Measurements from ENCODE around the gene GYS2.

Gene GYS2

DNA sequence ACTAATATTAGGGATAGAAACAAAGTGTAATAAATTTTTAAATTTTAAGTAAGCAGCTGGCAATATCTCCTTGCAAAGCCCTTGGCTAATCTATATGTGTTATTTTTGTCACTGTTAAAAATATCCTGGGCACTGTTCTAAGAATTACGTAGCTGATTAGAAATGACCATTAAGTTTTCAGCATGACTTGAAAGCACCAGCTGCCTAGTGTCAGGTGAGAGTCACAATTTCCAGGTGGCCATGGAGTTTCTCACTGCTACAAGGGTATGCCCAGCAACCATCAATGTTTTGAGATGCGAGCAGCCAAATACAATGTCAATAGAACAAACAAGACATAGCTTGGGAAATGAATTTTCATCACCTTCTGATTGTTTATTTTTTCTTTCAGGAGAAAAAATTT lies 23.3 kb upstream of the GYS2 start:
- Histone ChIP-seq H3K36me3 (ENCODE audit: insufficient read depth, low read length) (peaks cover 11% of the 10 kb centered on the region; the same call in 1 of the 2 replicates), H2AFZ (ENCODE audit: low read length) (no peak overlapping the region), H3K27me3 (ENCODE audit: insufficient read depth, low read length, poor library complexity, severe bottlenecking) (no peaks in the 10 kb centered on the region), H3K4me1 (ENCODE audit: insufficient read depth, low read length, poor library complexity, severe bottlenecking) (no peaks in the 10 kb centered on the region), H3K9me2 (replicated peaks; ENCODE audit: low read depth, low read length) (no peaks in the 10 kb centered on the region), H3K79me2 (ENCODE audit: insufficient read depth, low read length) (no peaks in the 10 kb centered on the region), H3F3A (ENCODE audit: low read depth) (no peaks in the 10 kb centered on the region), H4K20me1 (ENCODE audit: insufficient read depth, low read length, poor library complexity, severe bottlenecking) (no peaks in the 10 kb centered on the region), H3K9ac (ENCODE audit: low read depth, low read length, poor library complexity, severe bottlenecking) (no peak overlapping the region), H3K9me3 (ENCODE audit: insufficient read depth, low read depth, low read length) (no peaks in the 10 kb centered on the region), H3K4me3 (ENCODE audit: low read length, poor library complexity, severe bottlenecking) (no peak overlapping the region), H3K4me2 (ENCODE audit: low read depth, low read length, poor library complexity, severe bottlenecking) (no peak overlapping the region)
- TF ChIP-seq EZH2phosphoT487 (IDR thresholded peaks at IDR 0.05; ENCODE audit: borderline replicate concordance): no peak
- TF ChIP-seq, protein P1, sequence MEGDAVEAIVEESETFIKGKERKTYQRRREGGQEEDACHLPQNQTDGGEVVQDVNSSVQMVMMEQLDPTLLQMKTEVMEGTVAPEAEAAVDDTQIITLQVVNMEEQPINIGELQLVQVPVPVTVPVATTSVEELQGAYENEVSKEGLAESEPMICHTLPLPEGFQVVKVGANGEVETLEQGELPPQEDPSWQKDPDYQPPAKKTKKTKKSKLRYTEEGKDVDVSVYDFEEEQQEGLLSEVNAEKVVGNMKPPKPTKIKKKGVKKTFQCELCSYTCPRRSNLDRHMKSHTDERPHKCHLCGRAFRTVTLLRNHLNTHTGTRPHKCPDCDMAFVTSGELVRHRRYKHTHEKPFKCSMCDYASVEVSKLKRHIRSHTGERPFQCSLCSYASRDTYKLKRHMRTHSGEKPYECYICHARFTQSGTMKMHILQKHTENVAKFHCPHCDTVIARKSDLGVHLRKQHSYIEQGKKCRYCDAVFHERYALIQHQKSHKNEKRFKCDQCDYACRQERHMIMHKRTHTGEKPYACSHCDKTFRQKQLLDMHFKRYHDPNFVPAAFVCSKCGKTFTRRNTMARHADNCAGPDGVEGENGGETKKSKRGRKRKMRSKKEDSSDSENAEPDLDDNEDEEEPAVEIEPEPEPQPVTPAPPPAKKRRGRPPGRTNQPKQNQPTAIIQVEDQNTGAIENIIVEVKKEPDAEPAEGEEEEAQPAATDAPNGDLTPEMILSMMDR (conservative IDR thresholded peaks at IDR 0.05; ENCODE audit: low read length): no peak

DNA sequence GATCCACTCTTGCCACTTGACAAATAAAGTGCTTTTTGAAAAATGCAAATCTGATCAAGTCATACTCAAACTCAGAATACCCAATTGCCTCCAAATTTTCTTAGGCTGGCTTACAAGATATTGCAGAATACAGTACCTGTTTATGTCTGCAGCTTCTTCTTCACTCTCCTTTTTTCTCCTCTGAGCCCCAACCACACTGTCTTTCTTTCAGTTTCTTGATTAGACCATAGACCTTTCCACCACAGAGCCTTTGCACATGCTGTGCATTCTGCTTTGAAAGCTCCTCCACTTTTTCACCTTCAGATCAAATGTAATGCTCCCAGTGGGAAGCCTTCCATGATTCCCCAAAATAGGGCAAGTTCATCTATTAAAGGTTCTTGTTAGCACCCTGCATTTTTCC lies 13.9 kb upstream of the GYS2 start:
- H3F3A ChIP-seq (ENCODE audit: low read depth): no peaks in the 10 kb centered on the region
- H4K20me1 ChIP-seq (ENCODE audit: insufficient read depth, low read length, poor library complexity, severe bottlenecking): no peaks in the 10 kb centered on the region
- H3K27me3 ChIP-seq (ENCODE audit: insufficient read depth, low read length, poor library complexity, severe bottlenecking): no peaks in the 10 kb centered on the region
- H3K36me3 ChIP-seq (ENCODE audit: insufficient read depth, low read length): no peaks in the 10 kb centered on the region
- no peak overlapping the region for H3K4me2 ChIP-seq (ENCODE audit: low read depth, low read length, poor library complexity, severe bottlenecking)
- H3K9me2 ChIP-seq (replicated peaks; ENCODE audit: low read depth, low read length): no peaks in the 10 kb centered on the region
- peaks cover 19% of the 10 kb centered on the region for H3K4me1 ChIP-seq (ENCODE audit: insufficient read depth, low read length, poor library complexity, severe bottlenecking)
- H3K79me2 ChIP-seq (ENCODE audit: insufficient read depth, low read length): no peaks in the 10 kb centered on the region
- no peak overlapping the region for H2AFZ ChIP-seq (ENCODE audit: low read length)
- TF ChIP-seq, protein P1 (conservative IDR thresholded peaks at IDR 0.05; ENCODE audit: low read length): no peak
- no peak for TF ChIP-seq EZH2phosphoT487 (IDR thresholded peaks at IDR 0.05; ENCODE audit: borderline replicate concordance)
- H3K9ac ChIP-seq (ENCODE audit: low read depth, low read length, poor library complexity, severe bottlenecking): no peak overlapping the region
- no peaks in the 10 kb centered on the region for H3K9me3 ChIP-seq (ENCODE audit: insufficient read depth, low read depth, low read length)
- H3K4me3 ChIP-seq (ENCODE audit: low read length, poor library complexity, severe bottlenecking): no peak overlapping the region

DNA sequence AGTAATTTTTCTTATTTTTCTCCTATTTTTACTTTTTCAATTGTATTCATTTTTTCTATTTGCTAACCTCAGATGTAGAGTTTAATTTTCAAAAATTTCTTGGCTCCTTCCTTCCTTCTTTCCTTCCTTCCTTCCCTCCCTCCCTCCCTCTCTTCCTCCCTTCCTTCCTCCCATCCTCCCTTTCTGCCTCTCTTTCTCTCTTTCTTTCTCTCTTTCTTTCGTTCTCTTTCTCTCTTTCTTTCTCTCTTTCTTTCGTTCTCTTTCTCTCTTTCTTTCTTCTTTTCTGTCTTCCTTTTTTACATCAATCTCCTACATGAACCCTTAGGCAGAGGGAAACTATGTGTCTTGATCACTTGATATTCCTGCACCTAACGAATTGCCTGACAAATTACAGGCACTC lies 12.4 kb upstream of the GYS2 start:
- Histone ChIP-seq H3K9me3 (ENCODE audit: insufficient read depth, low read depth, low read length) (no peaks in the 10 kb centered on the region), H4K20me1 (ENCODE audit: insufficient read depth, low read length, poor library complexity, severe bottlenecking) (no peaks in the 10 kb centered on the region), H3K4me3 (ENCODE audit: low read length, poor library complexity, severe bottlenecking) (no peak overlapping the region), H3K4me1 (ENCODE audit: insufficient read depth, low read length, poor library complexity, severe bottlenecking) (peaks cover 19% of the 10 kb centered on the region), H2AFZ (ENCODE audit: low read length) (no peak overlapping the region), H3K9me2 (replicated peaks; ENCODE audit: low read depth, low read length) (no peaks in the 10 kb centered on the region), H3K4me2 (ENCODE audit: low read depth, low read length, poor library complexity, severe bottlenecking) (no peak overlapping the region), H3F3A (ENCODE audit: low read depth) (no peaks in the 10 kb centered on the region), H3K36me3 (ENCODE audit: insufficient read depth, low read length) (no peaks in the 10 kb centered on the region), H3K79me2 (ENCODE audit: insufficient read depth, low read length) (no peaks in the 10 kb centered on the region), H3K9ac (ENCODE audit: low read depth, low read length, poor library complexity, severe bottlenecking) (no peak overlapping the region), H3K27me3 (ENCODE audit: insufficient read depth, low read length, poor library complexity, severe bottlenecking) (no peaks in the 10 kb centered on the region)
- TF ChIP-seq EZH2phosphoT487 (IDR thresholded peaks at IDR 0.05; ENCODE audit: borderline replicate concordance): no peak
- TF ChIP-seq, protein P1 (conservative IDR thresholded peaks at IDR 0.05; ENCODE audit: low read length): no peak
